WTC11 (cell line): ENCODE data around the gene ISCA2. TPM values are rescaled to one million over a fixed set of nuclear protein-coding genes. Genes with fewer than 3 reads are reported as not detected.
A peak's percentile ranks its signal among the peaks of the same experiment; 100 is the strongest.

Experiments used
- ATAC-seq: fragments of 200-7000 bp; cut with Tn5 transposase; 2 replicates; pipeline ENCODE4 v1.10.0; 2021; ENCODE audit warnings: mild to moderate bottlenecking, moderate library complexity
- CTCF ChIA-PET: fragments of 300-600 bp; sonication (Branson Sonifier 250); formaldehyde crosslinking; loops from one replicate; lab custom pipeline; 2021; ENCODE audit warnings: antibody characterized with exemption; lab: Charles Lee
- POLR2A ChIA-PET: fragments of 350-600 bp; sonication (Branson Sonifier 250); formaldehyde crosslinking; loops from one replicate; lab custom pipeline; 2021; ENCODE audit warnings: antibody characterized with exemption; lab: Charles Lee
- DNase-seq: peaks from one replicate; pipeline ENCODE4 v3.0.0; 2021; ENCODE audit warnings: low spot score
- H3K27ac Mint-ChIP-seq: 2 replicates; pipeline ENCODE4 v1.8.0; 2021; ENCODE audit warnings: mixed read lengths
- H3K27me3 Mint-ChIP-seq: 2 replicates; pipeline ENCODE4 v1.8.0; 2021; ENCODE audit warnings: low read depth, mild to moderate bottlenecking, moderate library complexity, mixed read lengths
- H3K36me3 Mint-ChIP-seq: 2 replicates; pipeline ENCODE4 v1.8.0; 2021; ENCODE audit warnings: mixed read lengths
- H3K4me1 Mint-ChIP-seq: 2 replicates; pipeline ENCODE4 v1.8.0; 2022; ENCODE audit warnings: mixed read lengths
- H3K4me3 Mint-ChIP-seq: 2 replicates; pipeline ENCODE4 v1.8.0; 2021; ENCODE audit warnings: mild to moderate bottlenecking, moderate library complexity, mixed read lengths
- H3K9me3 Mint-ChIP-seq: 2 replicates; pipeline ENCODE4 v1.8.0; 2021; ENCODE audit warnings: mixed read lengths
- CREM ChIP-seq: sonication (generic); formaldehyde crosslinking; IDR thresholded peaks from 2 replicates; pipeline ENCODE4 v1.8.1; 2022; ENCODE audit warnings: mild to moderate bottlenecking, missing genetic modification reagents, moderate library complexity
- EMX1 ChIP-seq: fragments of 250-450 bp; sonication (Bioruptor Pico); IDR thresholded peaks from 2 replicates; pipeline ENCODE4 v1.8.0; 2021; ENCODE audit warnings: mild to moderate bottlenecking
- ERG ChIP-seq: fragments of 250-450 bp; sonication (Bioruptor Pico); IDR thresholded peaks from 2 replicates; pipeline ENCODE4 v1.8.0; 2021; ENCODE audit warnings: mild to moderate bottlenecking
- ESRRA ChIP-seq: sonication (generic); formaldehyde crosslinking; IDR thresholded peaks from 2 replicates; pipeline ENCODE4 v1.8.1; 2022; ENCODE audit warnings: mild to moderate bottlenecking, missing genetic modification reagents, borderline replicate concordance
- FOXK1 ChIP-seq: sonication (generic); formaldehyde crosslinking; IDR thresholded peaks from 2 replicates; pipeline ENCODE4 v1.8.0; 2022; ENCODE audit warnings: mild to moderate bottlenecking, moderate library complexity, missing genetic modification reagents
- IRF2 ChIP-seq: sonication (generic); formaldehyde crosslinking; IDR thresholded peaks from 2 replicates; pipeline ENCODE4 v1.8.0; 2022; ENCODE audit warnings: low read depth, missing genetic modification reagents, borderline replicate concordance
- TP53 ChIP-seq: sonication (generic); formaldehyde crosslinking; IDR thresholded peaks from 2 replicates; pipeline ENCODE4 v1.8.1; 2023; ENCODE audit warnings: mild to moderate bottlenecking, missing genetic modification reagents
- USF2 ChIP-seq: sonication (generic); formaldehyde crosslinking; IDR thresholded peaks from 2 replicates; pipeline ENCODE4 v1.8.1; 2023; ENCODE audit warnings: mild to moderate bottlenecking, missing genetic modification reagents, moderate library complexity
- ZNF219 ChIP-seq: sonication (generic); formaldehyde crosslinking; IDR thresholded peaks from 2 replicates; pipeline ENCODE4 v1.8.0; 2023; ENCODE audit warnings: missing genetic modification reagents, mild to moderate bottlenecking, borderline replicate concordance
- ZNF232 ChIP-seq: sonication (generic); formaldehyde crosslinking; IDR thresholded peaks from 2 replicates; pipeline ENCODE4 v1.8.0; 2022; ENCODE audit warnings: mild to moderate bottlenecking, missing genetic modification reagents
- total RNA-seq: library from RNA; stranded (reverse); gene quantifications from 3 replicates; pipeline ENCODE4 v1.2.3, GENCODE V29; 2021
- TF ChIP-seq, protein P1 (sequence below): fragments of 250-450 bp; sonication (Bioruptor Pico); IDR thresholded peaks from 2 replicates; pipeline ENCODE4 v1.9.0; 2021; ENCODE audit warnings: moderate library complexity, mild to moderate bottlenecking, inconsistent platforms, borderline replicate concordance
- TF ChIP-seq, protein P2 (sequence below): sonication (generic); formaldehyde crosslinking; IDR thresholded peaks from 2 replicates; pipeline ENCODE4 v1.8.1; 2023; ENCODE audit warnings: mild to moderate bottlenecking, missing genetic modification reagents, borderline replicate concordance
- TF ChIP-seq, protein P3 (sequence below): sonication (generic); formaldehyde crosslinking; IDR thresholded peaks from 2 replicates; pipeline ENCODE4 v1.8.0; 2023; ENCODE audit warnings: missing genetic modification reagents

ISCA2 gene
- total RNA-seq, 1 experiment from 2014 or later = 50.1 TPM

DNA sequence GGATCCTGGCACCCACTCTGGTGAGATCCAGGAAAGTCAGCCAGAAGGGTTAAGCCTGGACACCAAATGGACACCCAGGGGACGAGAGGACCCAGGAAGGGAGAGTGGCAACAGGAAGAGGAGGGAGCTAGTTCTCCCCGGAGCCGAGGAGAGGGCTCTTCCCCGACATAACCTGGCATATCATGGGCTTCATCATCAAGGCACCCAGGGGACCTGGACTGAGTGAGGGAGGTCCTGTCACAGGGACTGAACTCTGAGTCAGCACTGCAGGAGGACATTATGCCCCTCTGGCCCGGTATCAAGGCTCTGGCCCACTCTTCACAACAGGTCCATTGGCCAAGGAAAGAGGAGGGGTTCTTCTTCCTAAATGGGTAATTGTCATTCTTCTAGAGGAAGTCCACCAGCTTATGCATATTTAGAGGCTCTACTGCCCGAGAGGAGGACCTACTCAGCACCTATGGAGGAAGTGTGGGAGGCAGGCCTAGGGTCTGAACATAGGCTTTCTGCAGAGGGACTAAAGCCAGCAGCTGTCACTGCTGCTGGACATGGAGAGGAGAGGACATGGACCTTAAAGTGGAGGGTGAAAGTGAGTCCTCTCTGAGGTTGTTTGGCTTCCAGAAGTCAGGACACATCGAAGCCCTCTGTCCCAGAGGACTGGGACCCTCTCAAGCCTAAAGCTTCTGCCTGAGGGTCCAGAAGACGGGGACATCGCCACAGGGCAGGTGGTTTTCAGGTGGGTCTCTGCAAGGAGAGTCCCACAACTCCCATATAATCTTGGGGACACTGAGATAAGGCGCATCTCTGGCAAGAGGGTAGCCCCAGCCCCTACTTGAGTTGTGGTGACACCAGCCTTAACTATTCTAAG is 18.6 kb downstream of the ISCA2 start (continued):
- no peak for TF ChIP-seq USF2 (CRISPR knock-in tag)
- TF ChIP-seq CREM (CRISPR knock-in tag) = no peak
- no peak for TF ChIP-seq ERG (CRISPR knock-in tag)
- TF ChIP-seq, protein P1, sequence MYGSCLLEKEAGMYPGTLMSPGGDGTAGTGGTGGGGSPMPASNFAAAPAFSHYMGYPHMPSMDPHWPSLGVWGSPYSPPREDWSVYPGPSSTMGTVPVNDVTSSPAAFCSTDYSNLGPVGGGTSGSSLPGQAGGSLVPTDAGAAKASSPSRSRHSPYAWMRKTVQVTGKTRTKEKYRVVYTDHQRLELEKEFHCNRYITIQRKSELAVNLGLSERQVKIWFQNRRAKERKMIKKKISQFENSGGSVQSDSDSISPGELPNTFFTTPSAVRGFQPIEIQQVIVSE (CRISPR knock-in tag) = no peak
- no peak for TF ChIP-seq ZNF232 (CRISPR knock-in tag)
- TF ChIP-seq FOXK1 (CRISPR knock-in tag) = no peak
- no peak for TF ChIP-seq ESRRA (CRISPR knock-in tag)

- no peak for TF ChIP-seq ZNF219
- no peak for TF ChIP-seq IRF2 (CRISPR knock-in tag)
- Mint-ChIP-seq H3K4me3 (no peak overlapping the region), H3K4me1 (peaks cover 36% of the 10 kb centered on the region), H3K9me3 (peaks cover 5% of the 10 kb centered on the region; the same call in 1 of the 2 replicates), H3K27ac (no peak overlapping the region), H3K36me3 (no peaks in the 10 kb centered on the region), H3K27me3 (peaks cover 6% of the 10 kb centered on the region)
- CTCF ChIA-PET = interaction anchor here (0.7 to 1.3 kb wide), 3 partner anchors 12 to 59 kb away, joined by 5 to 8 read pairs (median 5); no protein-coding TSS in a partner anchor
- POLR2A ChIA-PET = interaction anchor here (0.7 kb wide), 1 partner anchor 15 kb away, joined by 3 read pairs; no protein-coding TSS in a partner anchor
- peak; percentile 55 for DNase-seq
- peak; percentile 37 for ATAC-seq
Observed at GRCh38 chr14:74514471-74514941, 20.9 kb downstream of the ISCA2 start.

DNA sequence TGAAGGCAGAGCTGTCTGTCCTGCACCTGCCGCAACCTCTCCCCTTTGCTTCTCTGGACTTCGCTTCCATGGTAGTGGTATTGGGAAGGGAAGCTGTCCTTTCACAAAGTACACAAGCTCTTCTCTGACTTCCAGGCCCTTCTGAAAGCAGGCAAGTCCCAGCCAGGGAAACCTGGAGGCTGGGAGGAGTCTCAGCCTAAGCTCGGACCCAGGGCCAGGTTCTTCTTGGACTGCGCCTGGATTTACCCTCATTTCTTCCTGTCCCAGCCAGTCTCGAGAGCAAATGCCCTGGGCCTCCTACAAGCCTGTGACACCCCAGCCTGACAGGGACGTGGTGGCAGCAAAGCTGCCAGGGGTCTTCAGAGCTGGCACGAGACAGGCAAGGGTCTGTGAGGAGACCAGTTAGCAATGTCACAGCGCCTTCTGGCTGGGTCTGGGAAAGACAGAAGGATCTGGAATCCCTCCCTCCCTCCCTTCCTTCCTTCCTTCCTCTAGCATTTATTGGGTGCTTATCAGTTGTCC is 22.4 kb downstream of the ISCA2 start:
- H3K27me3 Mint-ChIP-seq = peaks cover 4% of the 10 kb centered on the region
- no peak for ATAC-seq
- CTCF ChIA-PET = interaction anchor here (0.7 to 2.4 kb wide), 6 partner anchors 9 to 895 kb away, joined by 3 to 14 read pairs (median 4); no protein-coding TSS in a partner anchor
- H3K4me3 Mint-ChIP-seq = no peak overlapping the region
- H3K27ac Mint-ChIP-seq = no peak overlapping the region
- H3K9me3 Mint-ChIP-seq = peaks cover 5% of the 10 kb centered on the region; the same call in 1 of the 2 replicates
- no peaks in the 10 kb centered on the region for H3K36me3 Mint-ChIP-seq
- no peak for DNase-seq
- TF ChIP-seq USF2 (CRISPR knock-in tag) (no peak), FOXK1 (CRISPR knock-in tag) (no peak), CREM (CRISPR knock-in tag) (no peak), EMX1 (no peak), TP53 (CRISPR knock-in tag) (no peak), ZNF232 (CRISPR knock-in tag) (no peak)
- TF ChIP-seq, protein P2, sequence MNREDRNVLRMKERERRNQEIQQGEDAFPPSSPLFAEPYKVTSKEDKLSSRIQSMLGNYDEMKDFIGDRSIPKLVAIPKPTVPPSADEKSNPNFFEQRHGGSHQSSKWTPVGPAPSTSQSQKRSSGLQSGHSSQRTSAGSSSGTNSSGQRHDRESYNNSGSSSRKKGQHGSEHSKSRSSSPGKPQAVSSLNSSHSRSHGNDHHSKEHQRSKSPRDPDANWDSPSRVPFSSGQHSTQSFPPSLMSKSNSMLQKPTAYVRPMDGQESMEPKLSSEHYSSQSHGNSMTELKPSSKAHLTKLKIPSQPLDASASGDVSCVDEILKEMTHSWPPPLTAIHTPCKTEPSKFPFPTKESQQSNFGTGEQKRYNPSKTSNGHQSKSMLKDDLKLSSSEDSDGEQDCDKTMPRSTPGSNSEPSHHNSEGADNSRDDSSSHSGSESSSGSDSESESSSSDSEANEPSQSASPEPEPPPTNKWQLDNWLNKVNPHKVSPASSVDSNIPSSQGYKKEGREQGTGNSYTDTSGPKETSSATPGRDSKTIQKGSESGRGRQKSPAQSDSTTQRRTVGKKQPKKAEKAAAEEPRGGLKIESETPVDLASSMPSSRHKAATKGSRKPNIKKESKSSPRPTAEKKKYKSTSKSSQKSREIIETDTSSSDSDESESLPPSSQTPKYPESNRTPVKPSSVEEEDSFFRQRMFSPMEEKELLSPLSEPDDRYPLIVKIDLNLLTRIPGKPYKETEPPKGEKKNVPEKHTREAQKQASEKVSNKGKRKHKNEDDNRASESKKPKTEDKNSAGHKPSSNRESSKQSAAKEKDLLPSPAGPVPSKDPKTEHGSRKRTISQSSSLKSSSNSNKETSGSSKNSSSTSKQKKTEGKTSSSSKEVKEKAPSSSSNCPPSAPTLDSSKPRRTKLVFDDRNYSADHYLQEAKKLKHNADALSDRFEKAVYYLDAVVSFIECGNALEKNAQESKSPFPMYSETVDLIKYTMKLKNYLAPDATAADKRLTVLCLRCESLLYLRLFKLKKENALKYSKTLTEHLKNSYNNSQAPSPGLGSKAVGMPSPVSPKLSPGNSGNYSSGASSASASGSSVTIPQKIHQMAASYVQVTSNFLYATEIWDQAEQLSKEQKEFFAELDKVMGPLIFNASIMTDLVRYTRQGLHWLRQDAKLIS = no peak
- TF ChIP-seq, protein P3, sequence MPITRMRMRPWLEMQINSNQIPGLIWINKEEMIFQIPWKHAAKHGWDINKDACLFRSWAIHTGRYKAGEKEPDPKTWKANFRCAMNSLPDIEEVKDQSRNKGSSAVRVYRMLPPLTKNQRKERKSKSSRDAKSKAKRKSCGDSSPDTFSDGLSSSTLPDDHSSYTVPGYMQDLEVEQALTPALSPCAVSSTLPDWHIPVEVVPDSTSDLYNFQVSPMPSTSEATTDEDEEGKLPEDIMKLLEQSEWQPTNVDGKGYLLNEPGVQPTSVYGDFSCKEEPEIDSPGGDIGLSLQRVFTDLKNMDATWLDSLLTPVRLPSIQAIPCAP (CRISPR knock-in tag) = no peak
- POLR2A ChIA-PET = interaction anchor here (0.8 kb wide), 1 partner anchor 12 kb away, joined by 3 read pairs; no protein-coding TSS in a partner anchor
- H3K4me1 Mint-ChIP-seq = peaks cover 24% of the 10 kb centered on the region
